HepG2 (cell line): ENCODE results near the gene SNAP91. TPM values are rescaled to one million over a fixed set of nuclear protein-coding genes. Genes with fewer than 3 reads are reported as not detected.

ENCODE experiments used
- ATAC-seq: fragments of 200-7000 bp; cut with Tn5 transposase; 3 replicates; pipeline ENCODE4 v1.9.1; 2020; ENCODE audit warnings: mild to moderate bottlenecking, moderate library complexity
- BruUV-seq: library from RNA; stranded (reverse); fragments of 400-500 nt; replicated peaks from 2 replicates; lab custom pipeline; 2021; lab: Mats Ljungman, UMichigan
- CTCF ChIA-PET: fragments of 300-600 bp; formaldehyde crosslinking; extraction: SDS; loops from one replicate; lab custom pipeline; 2021; ENCODE audit warnings: low total read pairs, inconsistent platforms, low intra/inter-chr PET ratio; lab: Yijun Ruan, JAX
- POLR2A ChIA-PET: fragments of 350-600 bp; sonication (Branson Sonifier 250); formaldehyde crosslinking; loops from one replicate; lab custom pipeline; 2020; ENCODE audit warnings: antibody characterized with exemption, inconsistent platforms; lab: Yijun Ruan, JAX
- DNase-seq: peaks from one replicate; pipeline ENCODE4 v3.0.0-alpha.2; 2015; ENCODE audit warnings: low spot score
- FAIRE-seq: peaks from 3 replicates; lab custom pipeline; 2011; peaks lifted over from hg19 to GRCh38; lab: Jason Lieb, UNC
- H2AFZ ChIP-seq: one replicate; pipeline ENCODE4 v1.6.1; 2011; ENCODE audit warnings: low read length, inconsistent platforms
- H3K27ac ChIP-seq: fragments of 300-600 bp; 3 replicates; pipeline ENCODE4 v1.8.0; 2011; ENCODE audit warnings: mixed run types, mild to moderate bottlenecking, mixed read lengths, low read length, inconsistent platforms; ENCODE audit not compliant: insufficient read depth; ENCODE audit errors: extremely low read length
- H3K27me3 ChIP-seq, 2 experiments: fragments of 200-600 bp in 1 of 2; 2 replicates in 1 of 2; 3 replicates in 1 of 2; pipeline versions ENCODE4 v1.6.0 to v1.8.0; 2011; ENCODE audit warnings: low read length in 2 of 2, mild to moderate bottlenecking in 2 of 2, moderate library complexity in 2 of 2, inconsistent platforms in 1 of 2; ENCODE audit not compliant: insufficient read depth in 2 of 2, control insufficient read depth in 1 of 2
- H3K36me3 ChIP-seq, 2 experiments: fragments of 200-600 bp in 1 of 2; replicated peaks in 1 of 2; 2 replicates in 1 of 2; 3 replicates in 1 of 2; pipeline versions ENCODE4 v1.5.1 to v1.8.0; 2011; ENCODE audit warnings: low read length in 2 of 2, inconsistent platforms in 1 of 2; ENCODE audit not compliant: insufficient read depth in 2 of 2, control insufficient read depth in 1 of 2
- H3K4me1 ChIP-seq: 2 replicates; pipeline ENCODE4 v1.5.1; 2012; ENCODE audit warnings: low read length, inconsistent platforms; ENCODE audit not compliant: insufficient read depth
- H3K4me2 ChIP-seq: 2 replicates; pipeline ENCODE4 v1.6.0; 2011; ENCODE audit warnings: low read depth, low read length, inconsistent platforms
- H3K4me3 ChIP-seq, 3 experiments: fragments of 200-600 bp in 1 of 3; sonication (generic), shearing (Covaris generic) in 1 of 3; replicated peaks in 1 of 3; 2 replicates each; pipeline ENCODE4 v1.5.1; 2011 to 2016; ENCODE audit warnings: low read length in 3 of 3, inconsistent platforms in 2 of 3, low read depth in 2 of 3, mild to moderate bottlenecking in 2 of 3, control low read depth in 1 of 3, mixed read lengths in 1 of 3; ENCODE audit not compliant: insufficient read depth in 1 of 3
- H3K79me2 ChIP-seq: one replicate; pipeline ENCODE4 v1.6.1; 2011; ENCODE audit warnings: low read length, inconsistent platforms; ENCODE audit not compliant: insufficient read depth
- H3K9ac ChIP-seq: 2 replicates; pipeline ENCODE4 v1.6.0; 2011; ENCODE audit warnings: mild to moderate bottlenecking, low read depth, low read length, inconsistent platforms; ENCODE audit not compliant: insufficient read depth
- H3K9me3 ChIP-seq: 2 replicates; pipeline ENCODE4 v1.5.1; 2012; ENCODE audit warnings: mild to moderate bottlenecking, low read length
- H4K20me1 ChIP-seq: 2 replicates; pipeline ENCODE4 v1.6.0; 2011; ENCODE audit warnings: inconsistent platforms, mild to moderate bottlenecking, low read length, moderate library complexity; ENCODE audit not compliant: insufficient read depth
- ARID2 ChIP-seq: sonication (generic); formaldehyde crosslinking; IDR thresholded peaks from 2 replicates; pipeline ENCODE4 v1.8.1; 2022; ENCODE audit warnings: mild to moderate bottlenecking, missing genetic modification reagents, borderline replicate concordance
- LCORL ChIP-seq, 2 experiments: fragments of 450-650 bp in 1 of 2; sonication (generic) in 1 of 2; formaldehyde crosslinking in 1 of 2; IDR thresholded peaks; 2 replicates each; pipeline versions ENCODE4 v1.5.0 to v1.6.1; 2017 to 2020; ENCODE audit warnings: antibody characterized with exemption in 1 of 2, missing genetic modification reagents in 1 of 2
- NR3C1 ChIP-seq: sonication (generic); formaldehyde crosslinking; IDR thresholded peaks from 2 replicates; pipeline ENCODE4 v1.4.0; 2020; ENCODE audit warnings: missing genetic modification reagents
- ZNF362 ChIP-seq: sonication (generic); formaldehyde crosslinking; IDR thresholded peaks from 2 replicates; pipeline ENCODE4 v1.4.0; 2020; ENCODE audit warnings: missing genetic modification reagents, mild to moderate bottlenecking, borderline replicate concordance
- WGBS: methylation state at CpG from one replicate; pipeline ENCODE4 v1.1.6; 2017; ENCODE audit warnings: low lambda C conversion rate; 5-methylcytosine and 5-hydroxymethylcytosine counted together
- in situ Hi-C: cut with HindIII; loops from 2 replicates; pipeline ENCODE4 v1.10.0; 2017; ENCODE audit warnings: low pct_unique_long_range_greater_than_20kb; ENCODE audit not compliant: extremely low pct_ligation_motif_present
- intact Hi-C: fragments of 100-400 bp; cut with micrococcal nuclease; formaldehyde crosslinking; loops from one replicate; pipeline ENCODE4 v1.10.0; 2022; ENCODE audit not compliant: unreplicated experiment
- polyA plus RNA-seq, 8 experiments: library from polyadenylated mRNA; depleted of rRNA in 3 of 8; stranded (reverse) in 7 of 8; unstranded in 1 of 8; fragments of >200 nt; fragmentation: Illumina TruSeq in 4 of 8; extraction: Trizol in 4 of 8; gene quantifications; 2 replicates each; pipeline versions ENCODE4 v1.2.1 to v1.2.3, GENCODE V29; 2011 to 2016; ENCODE audit warnings: low read depth in 4 of 8, missing spikeins in 1 of 8, mixed read lengths in 1 of 8; ENCODE audit not compliant: insufficient read depth in 1 of 8
- total RNA-seq, 5 experiments: library from RNA; depleted of rRNA; stranded (reverse); fragments of >200 nt; fragmentation: Illumina TruSeq; extraction: Trizol; gene quantifications; 2 replicates each; pipeline ENCODE4 v1.2.3, GENCODE V29; 2016; ENCODE audit warnings: low read depth in 1 of 5

Gene SNAP91
- total and polyA plus RNA-seq, 2 of the 13 experiments (the other 11 are each of a cell fraction or from before 2014, with no cell fraction given) = not detected

- no peaks in the 10 kb centered on the region for H3K27me3 ChIP-seq
- no peak overlapping the region for H3K9ac ChIP-seq
- H2AFZ ChIP-seq = no peak overlapping the region
- intact Hi-C loops = no loop called here
- no peaks in the 10 kb centered on the region for H3K4me1 ChIP-seq
- no peaks in the 10 kb centered on the region for H3K36me3 ChIP-seq
- FAIRE-seq (no peak), DNase-seq (no peak), ATAC-seq (no peak)
- H3K79me2 ChIP-seq = no peaks in the 10 kb centered on the region
- H3K4me3 ChIP-seq = no peak overlapping the region
- ChIA-PET CTCF (no interaction called here), POLR2A (no interaction called here)
- TF ChIP-seq NR3C1 (CRISPR knock-in tag) = no peak
- TF ChIP-seq ZNF362 (CRISPR knock-in tag) = no peak
- 0% methylated on average over 1 of the region's 1 CpG for WGBS
- BruUV-seq = no TSS peak
- H3K9me3 ChIP-seq = no peaks in the 10 kb centered on the region
- in situ Hi-C loops = no loop called here
- H4K20me1 ChIP-seq = no peaks in the 10 kb centered on the region
- H3K4me2 ChIP-seq = no peak overlapping the region
- H3K27ac ChIP-seq = no peak overlapping the region
Observed at GRCh38 chr6:83605517-83605916, 103.4 kb downstream of the SNAP91 start.

GRCh38 chr6:83603551-83603950 lies 105.3 kb downstream of the SNAP91 start:
- in situ Hi-C loops = no loop called here
- ChIA-PET POLR2A (no interaction called here), CTCF (no interaction called here)
- FAIRE-seq (no peak), DNase-seq (no peak), ATAC-seq (no peak)
- 2% methylated on average over 2 of the region's 2 CpGs for WGBS
- intact Hi-C loops = no loop called here
- Histone ChIP-seq H3K27ac (no peak overlapping the region), H2AFZ (no peak overlapping the region), H3K9me3 (no peaks in the 10 kb centered on the region), H3K9ac (no peak overlapping the region), H3K4me2 (no peak overlapping the region), H3K4me1 (no peaks in the 10 kb centered on the region), H4K20me1 (no peaks in the 10 kb centered on the region), H3K36me3 (no peaks in the 10 kb centered on the region), H3K27me3 (no peaks in the 10 kb centered on the region), H3K79me2 (no peaks in the 10 kb centered on the region), H3K4me3 (no peak overlapping the region)
- TF ChIP-seq ARID2 (CRISPR knock-in tag) = no peak
- TF ChIP-seq LCORL (IDR thresholded peaks at IDR 0.05) = no peak
- TF ChIP-seq LCORL (CRISPR knock-in tag; IDR thresholded peaks at IDR 0.05) = no peak
- BruUV-seq = no TSS peak
